Mononuclear cell (primary cell): ENCODE measurements around the gene SOX10. TPM values are rescaled to one million over a fixed set of nuclear protein-coding genes. Genes with fewer than 3 reads are reported as not detected.

Experiments used
- H3K27me3 ChIP-seq: 2 replicates; pipeline ENCODE4 v1.6.0; 2011; ENCODE audit warnings: low read length, control low read depth; ENCODE audit not compliant: insufficient read depth
- H3K4me1 ChIP-seq: 2 replicates; pipeline ENCODE4 v1.5.1; 2011; ENCODE audit warnings: mild to moderate bottlenecking, low read length, control low read depth; ENCODE audit not compliant: insufficient read depth
- H3K4me3 ChIP-seq: 2 replicates; pipeline ENCODE4 v1.5.1; 2011; ENCODE audit warnings: mild to moderate bottlenecking, low read length, moderate library complexity
- H3K9me3 ChIP-seq: 2 replicates; pipeline ENCODE4 v1.5.1; 2011; ENCODE audit warnings: low read depth, mild to moderate bottlenecking, control low read depth, low read length
- total RNA-seq: library from RNA; depleted of rRNA; stranded (reverse); fragments of >200 nt; gene quantifications from one replicate; pipeline ENCODE4 v1.2.3, GENCODE V29; 2012

SOX10 gene
- total RNA-seq, result not detected

DNA sequence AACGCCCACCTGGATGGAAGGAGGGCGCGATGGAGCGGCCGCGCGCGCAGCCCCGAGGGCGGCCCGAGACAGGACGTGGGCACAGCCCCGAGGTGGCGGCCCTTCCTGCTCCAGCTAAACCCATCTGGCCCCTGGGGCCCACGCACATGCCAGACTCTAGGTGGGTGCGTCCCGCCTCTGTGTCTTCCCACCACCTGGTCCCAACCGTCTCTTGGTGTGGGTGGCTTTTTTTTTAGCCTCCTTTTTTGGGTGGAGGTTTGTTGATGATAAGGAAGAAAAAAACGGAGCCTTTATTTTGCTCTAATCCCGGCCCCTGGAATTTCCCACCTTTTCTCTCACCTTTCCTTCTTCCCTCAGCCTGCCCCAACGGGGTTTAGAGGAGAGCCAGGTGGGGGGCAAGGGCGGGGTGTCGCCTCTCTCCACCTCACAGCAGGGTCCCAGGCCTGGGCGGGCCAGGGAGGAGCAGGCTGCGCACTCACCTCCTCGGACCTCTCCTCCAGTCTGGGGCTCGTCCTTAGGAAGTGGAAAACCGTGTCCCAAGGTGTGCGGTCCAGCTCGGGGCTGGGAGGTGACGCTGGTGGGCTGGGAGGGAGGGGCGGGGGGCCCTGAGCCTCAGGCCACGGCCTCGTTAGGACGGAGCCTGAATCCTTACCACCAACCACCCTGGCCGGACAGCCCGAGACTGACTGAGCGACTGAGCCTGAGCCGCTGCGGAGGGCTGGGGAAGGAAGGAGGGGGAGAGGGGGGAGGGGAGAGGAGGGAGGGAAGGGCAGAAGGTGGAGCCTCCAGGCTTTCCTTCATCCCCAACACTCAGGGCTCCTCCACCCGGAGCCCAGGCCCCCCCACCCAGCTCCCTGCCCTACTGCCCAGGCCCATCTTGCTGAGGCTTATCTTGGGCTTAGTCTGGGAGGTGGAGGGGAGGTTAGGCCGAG is at the start of gene SOX10:
TSS of gene SOX10 (minus strand) at position 696 of the 932 bp plus-strand sequence. CDS start 771 bp downstream, outside the sequence.
- Histone ChIP-seq H3K4me1 (no peaks in the 10 kb centered on the region), H3K9me3 (no peaks in the 10 kb centered on the region), H3K4me3 (no peak within 1 kb of the TSS), H3K27me3 (no peaks in the 10 kb centered on the region)

DNA sequence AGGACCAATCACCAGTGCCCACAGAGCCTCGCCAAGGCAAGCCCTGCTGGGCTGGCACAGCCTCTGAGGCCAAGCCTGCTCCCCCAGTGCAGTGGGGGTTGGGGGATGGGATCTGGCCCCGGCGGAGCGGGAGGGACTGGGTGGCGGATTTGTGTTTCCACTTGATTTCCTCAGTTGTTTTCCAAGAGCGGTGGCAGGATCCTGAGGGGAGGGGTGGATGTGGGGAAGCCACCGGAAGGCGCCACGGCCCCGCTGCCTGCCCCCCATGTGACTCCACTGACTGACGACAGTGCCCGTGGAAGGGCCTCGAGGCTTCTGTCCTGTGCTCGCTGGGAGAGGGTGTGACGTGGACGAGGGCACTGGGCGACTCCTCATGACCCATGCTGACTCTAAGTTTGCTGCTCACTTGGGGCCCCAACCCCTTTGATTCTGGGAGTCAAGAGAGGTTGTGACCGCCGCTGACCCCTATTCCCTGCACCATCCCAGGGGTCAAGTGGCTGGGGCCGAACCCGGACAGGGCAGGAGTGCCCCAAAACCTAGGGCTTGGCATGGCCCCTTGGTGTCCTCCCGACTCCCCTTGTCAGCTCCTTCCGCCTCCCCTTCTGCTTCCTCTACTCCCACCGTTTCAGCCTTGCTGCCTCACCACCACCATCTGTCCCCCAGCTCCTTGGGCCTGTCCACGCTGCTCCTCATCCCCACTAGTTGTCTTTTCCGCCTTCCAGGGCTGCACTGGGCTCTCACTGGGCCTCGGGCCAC is 49.3 kb upstream of the SOX10 start:
- peaks cover 14% of the 10 kb centered on the region for H3K4me1 ChIP-seq
- H3K9me3 ChIP-seq, result no peaks in the 10 kb centered on the region
- H3K4me3 ChIP-seq, result no peak overlapping the region
- H3K27me3 ChIP-seq, result no peaks in the 10 kb centered on the region

DNA sequence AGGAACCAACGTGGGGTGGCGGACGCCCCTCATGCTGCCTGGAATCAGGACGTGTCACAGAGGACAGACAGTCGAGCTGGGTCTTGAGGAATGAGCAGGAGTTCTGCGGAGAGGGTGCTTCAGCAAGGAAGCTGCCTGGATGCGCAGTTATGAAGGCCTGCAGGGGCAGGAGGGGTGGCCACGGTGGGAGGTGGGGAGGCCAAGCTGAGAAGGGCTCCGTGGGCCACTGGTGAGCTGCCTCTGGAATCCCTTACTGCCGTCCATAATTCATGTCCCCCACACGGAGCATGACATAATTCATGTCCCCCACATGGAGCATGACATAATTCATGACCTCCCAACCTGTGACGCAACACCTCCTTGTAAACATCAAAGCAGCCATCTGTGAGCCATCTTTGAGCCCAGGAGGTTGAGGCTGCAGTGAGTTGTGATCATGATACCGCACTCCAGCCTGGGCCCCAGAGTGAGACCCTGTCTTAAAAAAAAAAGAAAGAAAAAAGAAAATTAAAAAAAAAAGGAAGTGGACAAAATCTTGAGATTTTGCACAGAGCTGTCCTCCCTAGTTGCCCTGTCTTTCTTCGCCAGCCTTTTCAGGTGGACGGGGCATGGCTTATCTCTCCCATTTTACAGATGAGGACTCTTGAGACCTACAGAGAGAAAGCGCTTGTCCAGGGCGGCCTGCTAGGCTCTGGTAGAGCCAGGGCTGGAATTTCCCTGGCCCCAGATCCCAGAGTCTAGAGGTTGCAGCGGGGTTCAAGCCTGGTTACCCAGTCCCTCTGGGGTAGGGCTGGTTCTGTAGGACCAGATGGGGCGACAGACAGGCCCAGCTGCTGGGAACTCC is 48.5 kb upstream of the SOX10 start:
- H3K27me3 ChIP-seq, result no peaks in the 10 kb centered on the region
- no peaks in the 10 kb centered on the region for H3K9me3 ChIP-seq
- H3K4me3 ChIP-seq, result no peak overlapping the region
- peaks cover 14% of the 10 kb centered on the region for H3K4me1 ChIP-seq

- peaks cover 14% of the 10 kb centered on the region for H3K4me1 ChIP-seq
- no peaks in the 10 kb centered on the region for H3K9me3 ChIP-seq
- H3K4me3 ChIP-seq, result no peak overlapping the region
- H3K27me3 ChIP-seq, result no peaks in the 10 kb centered on the region
Observed at GRCh38 chr22:38031491-38031890, 47.1 kb upstream of the SOX10 start.

GRCh38 chr22:38030311-38031133 is 46.2 kb upstream of the SOX10 start:
- Histone ChIP-seq H3K9me3 (no peaks in the 10 kb centered on the region), H3K27me3 (no peaks in the 10 kb centered on the region), H3K4me1 (peaks cover 14% of the 10 kb centered on the region), H3K4me3 (no peak overlapping the region)

DNA sequence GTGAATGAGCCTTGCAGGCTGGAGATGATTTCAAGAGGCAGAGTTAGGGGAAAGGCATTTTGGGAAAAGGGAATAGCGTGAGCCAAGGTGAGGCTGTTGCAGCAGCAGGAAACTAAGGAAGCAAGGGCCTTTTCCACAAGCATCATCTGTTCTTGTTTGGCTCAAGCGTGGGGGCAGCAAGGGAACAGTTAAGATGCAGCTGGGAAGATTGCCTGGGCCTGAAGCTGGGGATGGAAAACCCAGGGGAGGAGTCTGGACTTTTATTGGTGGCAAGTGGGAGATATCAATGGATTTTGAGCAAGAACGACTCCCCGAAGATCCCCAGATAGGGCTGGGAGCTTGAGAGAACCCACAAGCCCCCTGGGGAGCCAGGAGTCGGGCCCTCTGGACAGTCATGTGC is 45.5 kb upstream of the SOX10 start:
- no peaks in the 10 kb centered on the region for H3K9me3 ChIP-seq
- H3K27me3 ChIP-seq, result no peaks in the 10 kb centered on the region
- peaks cover 14% of the 10 kb centered on the region for H3K4me1 ChIP-seq
- no peak overlapping the region for H3K4me3 ChIP-seq

DNA sequence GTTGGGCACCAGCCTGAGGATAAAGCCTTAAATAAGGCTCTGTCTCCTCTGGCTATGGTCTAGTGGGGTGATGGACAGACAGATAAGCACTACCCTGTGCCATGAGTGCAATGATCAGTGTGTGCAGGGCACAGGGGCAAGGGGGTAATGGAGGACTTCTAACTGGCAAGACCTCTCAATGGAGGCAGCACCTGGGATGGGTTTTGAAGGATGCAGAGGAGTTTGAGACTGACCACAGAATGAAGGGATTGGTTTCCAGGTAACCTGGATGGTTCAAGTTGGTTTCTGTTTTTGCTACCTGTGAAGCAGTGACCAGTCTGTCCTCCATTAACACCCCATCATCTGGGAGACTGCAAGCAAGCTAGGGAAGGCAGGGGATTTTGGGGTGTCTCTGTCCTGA is 45.0 kb upstream of the SOX10 start:
- no peaks in the 10 kb centered on the region for H3K9me3 ChIP-seq
- no peaks in the 10 kb centered on the region for H3K27me3 ChIP-seq
- peaks cover 13% of the 10 kb centered on the region for H3K4me1 ChIP-seq
- no peak overlapping the region for H3K4me3 ChIP-seq

DNA sequence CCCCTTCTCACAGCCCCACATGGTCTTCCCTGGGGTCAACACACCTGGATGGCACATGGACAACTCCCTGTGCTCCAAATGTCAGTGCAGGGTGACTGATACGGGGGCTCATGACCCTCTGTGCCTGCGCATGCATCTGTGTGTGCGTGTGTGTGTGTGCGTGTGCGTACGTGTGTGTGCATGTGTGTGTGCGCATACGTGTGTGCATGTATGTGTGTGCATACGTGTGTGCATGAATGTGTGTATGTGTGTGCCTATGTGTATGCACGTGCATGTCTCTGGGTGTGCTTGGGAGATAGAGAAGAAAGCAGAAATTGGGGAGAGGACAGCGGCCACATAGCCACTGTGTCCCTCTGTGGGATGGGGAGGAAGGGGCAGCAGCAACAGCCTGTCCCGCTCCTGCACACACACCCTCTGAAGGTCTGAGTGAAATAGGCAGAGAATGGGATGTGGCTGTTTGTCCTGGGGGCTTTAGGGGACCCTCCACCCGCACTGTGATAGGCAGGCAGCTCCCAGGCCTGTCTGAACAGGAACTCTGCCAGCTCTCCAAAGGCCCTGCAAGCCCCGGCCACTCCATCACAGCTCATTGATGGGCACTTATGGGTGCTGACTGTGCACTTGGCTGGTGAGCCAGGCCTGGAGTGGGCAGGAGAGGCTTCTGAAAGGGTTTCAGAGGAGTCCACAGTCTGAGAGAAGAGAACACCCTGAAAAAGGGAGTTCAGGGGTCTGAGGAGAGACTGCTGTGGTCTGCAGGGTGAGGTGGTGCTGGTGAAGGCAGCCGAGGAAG is 44.2 kb upstream of the SOX10 start:
- Histone ChIP-seq H3K27me3 (no peaks in the 10 kb centered on the region), H3K4me3 (no peak overlapping the region), H3K4me1 (peaks cover 4% of the 10 kb centered on the region), H3K9me3 (no peaks in the 10 kb centered on the region)

DNA sequence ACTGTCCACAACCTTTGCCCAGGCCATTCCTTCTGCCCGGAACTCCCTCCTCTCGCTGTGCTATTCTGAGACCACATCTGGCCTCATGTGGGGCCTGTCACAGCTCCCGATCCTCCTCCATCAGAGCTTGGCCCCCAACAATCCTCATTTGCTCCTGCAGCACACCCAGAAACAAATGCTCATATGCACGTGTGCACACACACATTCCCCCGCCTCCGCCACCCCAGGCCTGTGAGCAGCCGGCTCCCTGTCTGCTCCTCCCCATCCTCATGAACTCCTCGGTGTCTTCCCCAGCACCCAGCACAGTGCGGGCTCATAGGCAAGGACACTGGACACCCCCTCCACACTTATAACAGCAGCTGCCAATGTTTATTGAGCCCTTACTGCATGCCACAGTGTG is 43.1 kb upstream of the SOX10 start:
- H3K4me1 ChIP-seq, result no peaks in the 10 kb centered on the region
- H3K27me3 ChIP-seq, result no peaks in the 10 kb centered on the region
- H3K4me3 ChIP-seq, result no peak overlapping the region
- no peaks in the 10 kb centered on the region for H3K9me3 ChIP-seq

GRCh38 chr22:38026130-38027111 is 42.1 kb upstream of the SOX10 start:
- H3K4me3 ChIP-seq, result no peak overlapping the region
- H3K9me3 ChIP-seq, result no peaks in the 10 kb centered on the region
- H3K27me3 ChIP-seq, result no peaks in the 10 kb centered on the region
- H3K4me1 ChIP-seq, result no peaks in the 10 kb centered on the region

GRCh38 chr22:38025514-38025913 is 41.2 kb upstream of the SOX10 start:
- Histone ChIP-seq H3K27me3 (no peaks in the 10 kb centered on the region), H3K9me3 (no peaks in the 10 kb centered on the region), H3K4me3 (no peak overlapping the region), H3K4me1 (no peaks in the 10 kb centered on the region)

DNA sequence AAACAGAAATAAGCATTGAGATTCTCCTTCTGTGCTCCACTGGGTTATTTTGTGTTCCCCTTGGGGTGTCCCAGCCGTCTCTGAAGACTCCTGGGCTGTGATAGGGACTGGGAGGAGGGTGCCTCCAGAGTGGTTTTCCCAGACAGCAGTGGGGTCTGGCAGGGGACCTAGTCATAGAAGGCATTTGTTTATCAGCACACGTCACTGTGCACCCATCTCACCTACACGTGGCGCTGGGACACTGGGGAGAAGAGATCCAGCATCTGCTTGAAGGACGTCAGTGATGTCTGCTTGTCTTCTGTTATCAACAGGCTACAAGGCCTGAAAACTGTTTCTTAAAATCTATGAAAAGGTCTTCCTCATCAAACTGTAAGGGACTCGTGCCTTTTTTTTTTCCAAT is 38.7 kb upstream of the SOX10 start:
- Histone ChIP-seq H3K9me3 (no peaks in the 10 kb centered on the region), H3K4me1 (no peaks in the 10 kb centered on the region), H3K27me3 (no peaks in the 10 kb centered on the region), H3K4me3 (no peak overlapping the region)

- Histone ChIP-seq H3K4me3 (no peak overlapping the region), H3K4me1 (no peaks in the 10 kb centered on the region), H3K9me3 (no peaks in the 10 kb centered on the region), H3K27me3 (no peaks in the 10 kb centered on the region)
Observed at GRCh38 chr22:38021206-38021605, 36.9 kb upstream of the SOX10 start.
